MM.1S (cell line): ENCODE measurements around the gene ACTR3C.

Source experiments
- DNase-seq: peaks from one replicate; pipeline ENCODE4 v3.0.0-alpha.2; 2015
- H2AFZ ChIP-seq: fragments of 300-600 bp; sonication (generic); 2 replicates; pipeline ENCODE4 v1.6.0; 2016; ENCODE audit warnings: antibody characterized with exemption, low read length
- H3F3A ChIP-seq: fragments of 300-600 bp; sonication (generic); 2 replicates; pipeline ENCODE4 v1.6.1; 2016; ENCODE audit warnings: mild to moderate bottlenecking, antibody characterized with exemption, low read length, moderate library complexity, mixed read lengths; ENCODE audit not compliant: insufficient read depth
- H3K27ac ChIP-seq: fragments of 300-600 bp; sonication (generic); 2 replicates; pipeline ENCODE4 v1.5.1; 2016; ENCODE audit warnings: mild to moderate bottlenecking, low read length
- H3K27me3 ChIP-seq: fragments of 300-600 bp; sonication (generic); replicated peaks from 2 replicates; pipeline ENCODE4 v1.6.0; 2016; ENCODE audit warnings: low read length; ENCODE audit not compliant: insufficient read depth
- H3K36me3 ChIP-seq: fragments of 300-600 bp; sonication (generic); replicated peaks from 2 replicates; pipeline ENCODE4 v1.6.1; 2016; ENCODE audit warnings: mild to moderate bottlenecking, low read length, mixed read lengths; ENCODE audit not compliant: insufficient read depth
- H3K4me1 ChIP-seq: fragments of 300-600 bp; sonication (generic); 2 replicates; pipeline ENCODE4 v1.6.1; 2016; ENCODE audit warnings: low read length, mixed read lengths
- H3K4me2 ChIP-seq: fragments of 300-600 bp; sonication (generic); 2 replicates; pipeline ENCODE4 v1.6.0; 2016; ENCODE audit warnings: low read depth, low read length
- H3K4me3 ChIP-seq: fragments of 300-600 bp; sonication (generic); 2 replicates; pipeline ENCODE4 v1.5.1; 2016; ENCODE audit warnings: low read length, mixed read lengths
- H3K79me2 ChIP-seq: fragments of 300-600 bp; sonication (generic); 2 replicates; pipeline ENCODE4 v1.6.1; 2016; ENCODE audit warnings: mixed run types, low read length, mixed read lengths
- H3K9ac ChIP-seq: fragments of 300-600 bp; sonication (generic); 2 replicates; pipeline ENCODE4 v1.6.1; 2016; ENCODE audit warnings: low read length, mixed read lengths
- H3K9me2 ChIP-seq: fragments of 300-600 bp; sonication (generic); replicated peaks from 2 replicates; pipeline ENCODE4 v1.6.1; 2016; ENCODE audit warnings: mild to moderate bottlenecking, low read length, mixed read lengths; ENCODE audit not compliant: insufficient read depth
- H3K9me3 ChIP-seq: fragments of 300-600 bp; sonication (generic); replicated peaks from 2 replicates; pipeline ENCODE4 v1.6.1; 2016; ENCODE audit warnings: mild to moderate bottlenecking, low read length, mixed read lengths; ENCODE audit not compliant: insufficient read depth
- H4K20me1 ChIP-seq: fragments of 300-600 bp; sonication (generic); 2 replicates; pipeline ENCODE4 v1.6.1; 2016; ENCODE audit warnings: mild to moderate bottlenecking, low read length, moderate library complexity, mixed read lengths; ENCODE audit not compliant: insufficient read depth
- EZH2 ChIP-seq: fragments of 300-600 bp; sonication (generic); optimal IDR thresholded peaks from 2 replicates; pipeline ENCODE3; 2017; ENCODE audit warnings: low read depth, mild to moderate bottlenecking, antibody characterized with exemption, low read length, mixed read lengths
- EZH2phosphoT487 ChIP-seq: fragments of 300-600 bp; sonication (generic); IDR thresholded peaks from 2 replicates; pipeline ENCODE4 v1.6.1; 2018; ENCODE audit warnings: antibody characterized with exemption, low read length
- TF ChIP-seq, protein P1 (sequence below): fragments of 300-600 bp; sonication (generic); IDR thresholded peaks from 2 replicates; pipeline ENCODE4 v1.5.1; 2016; ENCODE audit warnings: antibody characterized with exemption, low read length, mixed read lengths

Gene ACTR3C

DNA sequence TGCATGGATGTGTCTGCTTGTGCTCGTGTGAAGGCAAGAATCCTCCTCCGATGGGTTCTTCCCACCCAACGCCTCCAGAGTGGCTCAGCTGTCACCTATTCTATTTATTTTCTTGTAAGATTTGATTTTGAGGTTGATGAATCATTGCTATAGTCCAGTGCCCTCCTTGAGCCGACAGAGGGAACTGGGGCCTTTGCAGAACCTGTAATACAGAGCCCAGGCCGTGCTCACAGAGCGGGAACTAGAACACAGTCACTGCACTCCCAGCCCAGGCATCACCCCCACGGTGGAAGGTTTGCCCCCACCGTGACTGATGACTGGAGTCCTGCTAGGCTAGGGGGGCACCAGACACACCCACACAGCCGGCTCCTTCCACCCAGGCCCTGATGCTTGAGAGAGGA lies 16.1 kb upstream of the ACTR3C start:
- Histone ChIP-seq H3K9me2 (no peaks in the 10 kb centered on the region), H2AFZ (no peak overlapping the region), H3K79me2 (no peaks in the 10 kb centered on the region), H3K9me3 (no peaks in the 10 kb centered on the region), H3K4me2 (no peak overlapping the region), H3K4me3 (no peak overlapping the region), H3K27me3 (peaks cover 2% of the 10 kb centered on the region; the same call in 1 of the 2 replicates), H3K9ac (no peak overlapping the region), H3K4me1 (no peaks in the 10 kb centered on the region), H3K36me3 (no peaks in the 10 kb centered on the region), H4K20me1 (no peaks in the 10 kb centered on the region), H3K27ac (no peak overlapping the region), H3F3A (no peaks in the 10 kb centered on the region)
- no peak for DNase-seq
- TF ChIP-seq EZH2phosphoT487 (no peak), EZH2 (no peak)
- TF ChIP-seq, protein P1, sequence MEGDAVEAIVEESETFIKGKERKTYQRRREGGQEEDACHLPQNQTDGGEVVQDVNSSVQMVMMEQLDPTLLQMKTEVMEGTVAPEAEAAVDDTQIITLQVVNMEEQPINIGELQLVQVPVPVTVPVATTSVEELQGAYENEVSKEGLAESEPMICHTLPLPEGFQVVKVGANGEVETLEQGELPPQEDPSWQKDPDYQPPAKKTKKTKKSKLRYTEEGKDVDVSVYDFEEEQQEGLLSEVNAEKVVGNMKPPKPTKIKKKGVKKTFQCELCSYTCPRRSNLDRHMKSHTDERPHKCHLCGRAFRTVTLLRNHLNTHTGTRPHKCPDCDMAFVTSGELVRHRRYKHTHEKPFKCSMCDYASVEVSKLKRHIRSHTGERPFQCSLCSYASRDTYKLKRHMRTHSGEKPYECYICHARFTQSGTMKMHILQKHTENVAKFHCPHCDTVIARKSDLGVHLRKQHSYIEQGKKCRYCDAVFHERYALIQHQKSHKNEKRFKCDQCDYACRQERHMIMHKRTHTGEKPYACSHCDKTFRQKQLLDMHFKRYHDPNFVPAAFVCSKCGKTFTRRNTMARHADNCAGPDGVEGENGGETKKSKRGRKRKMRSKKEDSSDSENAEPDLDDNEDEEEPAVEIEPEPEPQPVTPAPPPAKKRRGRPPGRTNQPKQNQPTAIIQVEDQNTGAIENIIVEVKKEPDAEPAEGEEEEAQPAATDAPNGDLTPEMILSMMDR, result no peak

GRCh38 chr7:150338166-150338829 lies 15.0 kb upstream of the ACTR3C start:
- TF ChIP-seq EZH2, result no peak
- TF ChIP-seq, protein P1, result no peak
- TF ChIP-seq EZH2phosphoT487, result no peak
- Histone ChIP-seq H2AFZ (no peak overlapping the region), H3K27ac (no peak overlapping the region), H3K4me2 (no peak overlapping the region), H3K9me2 (no peaks in the 10 kb centered on the region), H3K4me3 (no peak overlapping the region), H3K9ac (no peak overlapping the region), H3K9me3 (no peaks in the 10 kb centered on the region), H4K20me1 (no peaks in the 10 kb centered on the region), H3K36me3 (no peaks in the 10 kb centered on the region), H3K27me3 (peaks cover 2% of the 10 kb centered on the region; the same call in 1 of the 2 replicates), H3F3A (no peaks in the 10 kb centered on the region), H3K4me1 (no peaks in the 10 kb centered on the region), H3K79me2 (no peaks in the 10 kb centered on the region)
- no peak for DNase-seq

GRCh38 chr7:150337659-150338081 lies 14.3 kb upstream of the ACTR3C start:
- no peak overlapping the region for H2AFZ ChIP-seq
- no peaks in the 10 kb centered on the region for H3K9me3 ChIP-seq
- H3K9ac ChIP-seq, result no peak overlapping the region
- TF ChIP-seq EZH2phosphoT487 (no peak), EZH2 (no peak)
- TF ChIP-seq, protein P1, result no peak
- no peaks in the 10 kb centered on the region for H3K79me2 ChIP-seq
- no peaks in the 10 kb centered on the region for H3K36me3 ChIP-seq
- no peak overlapping the region for H3K4me3 ChIP-seq
- H4K20me1 ChIP-seq, result no peaks in the 10 kb centered on the region
- no peak overlapping the region for H3K27ac ChIP-seq
- no peaks in the 10 kb centered on the region for H3K4me1 ChIP-seq
- H3F3A ChIP-seq, result no peaks in the 10 kb centered on the region
- no peak overlapping the region for H3K4me2 ChIP-seq
- H3K27me3 ChIP-seq, result peaks cover 2% of the 10 kb centered on the region; the same call in 1 of the 2 replicates
- no peak for DNase-seq
- no peaks in the 10 kb centered on the region for H3K9me2 ChIP-seq
